A549 (cell line): Measurements from ENCODE around the gene DRAXIN. TPM values are rescaled to one million over a fixed set of nuclear protein-coding genes. Genes with fewer than 3 reads are reported as not detected.

ENCODE experiments used
- ATAC-seq, 2 experiments: fragments of 200-7000 bp in 1 of 2; fragments of >200 bp in 1 of 2; cut with Nextera tagmentation in 1 of 2; cut with Tn5 transposase in 1 of 2; 3 replicates each; pipeline versions ENCODE4 v1.8.0 to v1.9.1; 2018 to 2020; ENCODE audit warnings: mild to moderate bottlenecking in 1 of 2, moderate library complexity in 1 of 2
- CTCF ChIA-PET: fragments of 300-600 bp; sonication (Branson Sonifier 250); formaldehyde crosslinking; extraction: SDS; loops from one replicate; lab custom pipeline; 2021; ENCODE audit warnings: antibody characterized with exemption, inconsistent platforms; lab: Yijun Ruan, JAX
- POLR2A ChIA-PET: fragments of 350-600 bp; formaldehyde crosslinking; extraction: SDS; loops from one replicate; lab custom pipeline; 2021; ENCODE audit warnings: antibody characterized with exemption, inconsistent platforms; lab: Yijun Ruan, JAX
- DNase-seq, 2 experiments: peaks; one replicate each; pipeline versions ENCODE4 v3.0.0 to v3.0.0-alpha.2; 2011 to 2016; ENCODE audit warnings: low read depth in 1 of 2, low spot score in 1 of 2
- FAIRE-seq: peaks from 2 replicates; lab custom pipeline; 2011; peaks lifted over from hg19 to GRCh38; lab: Jason Lieb, UNC
- H3K27ac ChIP-seq, 2 experiments: fragments of >200 bp; sonication (Bioruptor Twin); formaldehyde crosslinking; 3 replicates each; pipeline ENCODE4 v1.5.1; 2016 to 2017
- H3K4me1 ChIP-seq: fragments of >200 bp; sonication (Bioruptor Twin); formaldehyde crosslinking; 3 replicates; pipeline ENCODE4 v1.6.1; 2016
- H3K4me2 ChIP-seq: fragments of >200 bp; sonication (Bioruptor Twin); formaldehyde crosslinking; 3 replicates; pipeline ENCODE4 v1.6.1; 2016
- H3K4me3 ChIP-seq: fragments of >200 bp; sonication (Bioruptor Twin); formaldehyde crosslinking; 3 replicates; pipeline ENCODE4 v1.5.1; 2016
- H3K9me3 ChIP-seq: fragments of >200 bp; sonication (Bioruptor Twin); formaldehyde crosslinking; 3 replicates; pipeline ENCODE4 v1.6.1; 2016
- CBX2 ChIP-seq: fragments of 200-600 bp; sonication (generic); IDR thresholded peaks from 2 replicates; pipeline ENCODE4 v1.6.1; 2016; ENCODE audit warnings: low read depth, mild to moderate bottlenecking, borderline replicate concordance
- CBX8 ChIP-seq: fragments of 200-600 bp; sonication (generic); IDR thresholded peaks from 2 replicates; pipeline ENCODE4 v1.6.1; 2016
- EP300 ChIP-seq, 2 experiments: fragments of >200 bp; sonication (Bioruptor Twin); formaldehyde crosslinking; IDR thresholded peaks; 2 replicates in 1 of 2; 3 replicates in 1 of 2; pipeline ENCODE4 v1.6.1; 2016 to 2017
- ESRRA ChIP-seq: fragments of 150-350 bp; IDR thresholded peaks from 2 replicates; pipeline ENCODE4 v1.6.1; 2014; ENCODE audit warnings: mild to moderate bottlenecking, low read length, borderline replicate concordance
- FOSB ChIP-seq: fragments of 250-450 bp; sonication (Bioruptor Pico); IDR thresholded peaks from 2 replicates; pipeline ENCODE4 v1.5.0; 2020; ENCODE audit warnings: mild to moderate bottlenecking, moderate library complexity
- FOSL2 ChIP-seq, 2 experiments: fragments of 450-650 bp in 1 of 2; fragments of >200 bp in 1 of 2; sonication (Bioruptor Twin) in 1 of 2; formaldehyde crosslinking; IDR thresholded peaks; 2 replicates each; pipeline versions ENCODE4 v1.5.0 to v1.6.1; 2016 to 2020; ENCODE audit warnings: mild to moderate bottlenecking in 1 of 2, moderate library complexity in 1 of 2
- FOXS1 ChIP-seq: fragments of 250-450 bp; sonication (Bioruptor Pico); IDR thresholded peaks from 2 replicates; pipeline ENCODE4 v1.5.0; 2020; ENCODE audit warnings: mild to moderate bottlenecking, moderate library complexity
- GATA3 ChIP-seq: IDR thresholded peaks from 2 replicates; pipeline ENCODE4 v1.6.1; 2012; ENCODE audit warnings: borderline replicate concordance
- HEYL ChIP-seq: fragments of 250-450 bp; sonication (Bioruptor Pico); IDR thresholded peaks from 2 replicates; pipeline ENCODE4 v1.8.0; 2021; ENCODE audit warnings: mild to moderate bottlenecking, moderate library complexity
- HOXB5 ChIP-seq: fragments of 250-450 bp; sonication (Bioruptor Pico); IDR thresholded peaks from 2 replicates; pipeline ENCODE4 v1.5.0; 2020; ENCODE audit warnings: mild to moderate bottlenecking, moderate library complexity
- JUN ChIP-seq, 2 experiments: fragments of >200 bp; sonication (Bioruptor Twin); formaldehyde crosslinking; IDR thresholded peaks; 2 replicates in 1 of 2; 3 replicates in 1 of 2; pipeline ENCODE4 v1.6.1; 2016 to 2017
- JUNB ChIP-seq: fragments of >200 bp; sonication (Bioruptor Twin); formaldehyde crosslinking; IDR thresholded peaks from 2 replicates; pipeline ENCODE4 v1.6.1; 2016
- KDM1A ChIP-seq: fragments of 200-600 bp; sonication (generic); IDR thresholded peaks from 2 replicates; pipeline ENCODE4 v1.6.1; 2016; ENCODE audit warnings: low read depth, mild to moderate bottlenecking
- MAFK ChIP-seq: fragments of 450-650 bp; IDR thresholded peaks from 2 replicates; pipeline ENCODE4 v1.6.1; 2014; ENCODE audit not compliant: partially characterized antibody
- NPAS2 ChIP-seq: fragments of 250-450 bp; sonication (Bioruptor Pico); IDR thresholded peaks from 2 replicates; pipeline ENCODE4 v1.8.0; 2022; ENCODE audit warnings: mild to moderate bottlenecking, moderate library complexity, borderline replicate concordance
- PHF8 ChIP-seq: fragments of 200-600 bp; sonication (generic); IDR thresholded peaks from 2 replicates; pipeline ENCODE4 v1.6.1; 2016; ENCODE audit warnings: low read depth, mild to moderate bottlenecking, antibody characterized with exemption, moderate library complexity, borderline replicate concordance
- POLR2A ChIP-seq: IDR thresholded peaks from 2 replicates; pipeline ENCODE4 v1.6.1; 2012; ENCODE audit warnings: mild to moderate bottlenecking, low read length
- RAD21 ChIP-seq, 2 experiments: fragments of >200 bp in 1 of 2; sonication (Bioruptor Twin) in 1 of 2; formaldehyde crosslinking in 1 of 2; IDR thresholded peaks in 1 of 2; conservative IDR thresholded peaks in 1 of 2; 2 replicates in 1 of 2; 3 replicates in 1 of 2; pipeline ENCODE4 v1.6.1; 2012 to 2018; ENCODE audit warnings: inconsistent platforms in 1 of 2
- RARB ChIP-seq: fragments of 250-450 bp; sonication (Bioruptor Pico); IDR thresholded peaks from 2 replicates; pipeline ENCODE4 v1.8.0; 2021; ENCODE audit warnings: mild to moderate bottlenecking, moderate library complexity
- RNF2 ChIP-seq: fragments of 200-600 bp; sonication (generic); IDR thresholded peaks from 2 replicates; pipeline ENCODE4 v1.6.1; 2016; ENCODE audit warnings: low read depth, mild to moderate bottlenecking, antibody characterized with exemption, moderate library complexity, borderline replicate concordance
- TFCP2L1 ChIP-seq: fragments of 250-450 bp; sonication (Bioruptor Pico); IDR thresholded peaks from 2 replicates; pipeline ENCODE4 v1.5.0; 2021; ENCODE audit warnings: mild to moderate bottlenecking
- ZC3H11A ChIP-seq: fragments of 450-650 bp; IDR thresholded peaks from 2 replicates; pipeline ENCODE4 v1.6.1; 2014; ENCODE audit warnings: antibody characterized with exemption, mild to moderate bottlenecking
- ZFP36 ChIP-seq: fragments of 450-650 bp; IDR thresholded peaks from 2 replicates; pipeline ENCODE4 v1.6.1; 2014; ENCODE audit warnings: borderline replicate concordance; ENCODE audit not compliant: partially characterized antibody
- ZSCAN20 ChIP-seq: fragments of 250-450 bp; sonication (Bioruptor Pico); IDR thresholded peaks from 2 replicates; pipeline ENCODE4 v1.8.0; 2022; ENCODE audit warnings: mild to moderate bottlenecking, moderate library complexity
- WGBS: methylation state at CpG from one replicate; pipeline ENCODE4 v1.1.6; 2017; ENCODE audit errors: missing lambda C conversion rate; 5-methylcytosine and 5-hydroxymethylcytosine counted together
- polyA plus RNA-seq, 4 experiments: library from polyadenylated mRNA; depleted of rRNA in 3 of 4; stranded (reverse); fragments of >200 nt; fragmentation: RNase III in 1 of 4; extraction: RNeasy Plus Mini Kit Qiagen cat#74134 plus additional on column Dnase treatment in 1 of 4; gene quantifications; 2 replicates in 3 of 4; 3 replicates in 1 of 4; pipeline ENCODE4 v1.2.3, GENCODE V29; 2011 to 2017
- TF ChIP-seq, protein P1 (sequence below): fragments of 250-450 bp; sonication (Bioruptor Pico); IDR thresholded peaks from 2 replicates; pipeline ENCODE4 v1.5.0; 2020; ENCODE audit warnings: low read depth, mild to moderate bottlenecking, moderate library complexity
- TF ChIP-seq, protein P2 (sequence below): IDR thresholded peaks from 2 replicates; pipeline ENCODE4 v1.6.1; 2012

Gene DRAXIN
- polyA plus RNA-seq, 2 of the 4 experiments (the other 2 are of a cell fraction), result 0.03 TPM; not detected in 1

DNA sequence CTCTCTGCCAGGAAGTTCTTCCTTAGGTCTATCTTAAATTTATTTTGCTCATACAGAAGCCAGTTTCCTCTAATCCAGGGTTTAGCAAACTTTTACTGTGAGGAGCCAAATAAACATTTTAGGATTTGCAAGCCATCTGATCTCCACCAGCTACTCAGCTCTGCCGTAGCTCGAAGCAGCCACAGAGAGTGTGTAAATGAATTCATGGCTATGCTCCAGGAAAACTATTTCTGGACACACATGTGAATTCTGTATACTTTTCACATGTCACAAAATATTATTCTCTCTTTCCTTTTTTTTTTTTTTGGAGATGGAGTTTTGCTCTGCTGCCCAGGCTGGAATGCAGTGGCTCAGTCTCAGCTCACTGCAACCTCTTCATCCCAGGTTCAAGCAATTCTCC lies 31.0 kb downstream of the DRAXIN start (continued):
- no peak for TF ChIP-seq EP300 (IDR thresholded peaks at IDR 0.05)

DNA sequence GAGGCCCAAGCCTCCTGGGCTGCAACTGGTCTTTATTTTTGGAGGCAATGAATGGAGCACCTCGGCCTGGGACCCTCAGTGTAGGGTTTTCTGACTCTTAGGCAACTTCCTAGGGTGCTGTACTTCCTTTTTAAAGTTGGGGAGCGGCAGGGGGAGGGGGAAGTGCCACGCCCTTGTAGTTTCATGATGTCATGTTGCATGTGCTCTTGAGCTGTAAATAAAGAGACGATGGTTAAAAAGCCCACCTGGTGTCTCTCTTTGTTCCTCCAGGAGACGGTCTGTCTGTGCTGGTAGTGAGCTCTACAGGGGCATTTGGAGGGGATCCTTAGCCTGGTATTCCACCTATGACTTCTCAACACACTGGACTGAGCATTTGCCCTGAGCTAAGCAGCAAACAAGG lies 34.1 kb downstream of the DRAXIN start:
- CTCF ChIA-PET, result interaction anchor here (0.6 to 2.4 kb wide), 5 partner anchors 24 to 616 kb away, joined by 3 to 11 read pairs (median 3); partner anchors contain the start of gene FBXO6

DNA sequence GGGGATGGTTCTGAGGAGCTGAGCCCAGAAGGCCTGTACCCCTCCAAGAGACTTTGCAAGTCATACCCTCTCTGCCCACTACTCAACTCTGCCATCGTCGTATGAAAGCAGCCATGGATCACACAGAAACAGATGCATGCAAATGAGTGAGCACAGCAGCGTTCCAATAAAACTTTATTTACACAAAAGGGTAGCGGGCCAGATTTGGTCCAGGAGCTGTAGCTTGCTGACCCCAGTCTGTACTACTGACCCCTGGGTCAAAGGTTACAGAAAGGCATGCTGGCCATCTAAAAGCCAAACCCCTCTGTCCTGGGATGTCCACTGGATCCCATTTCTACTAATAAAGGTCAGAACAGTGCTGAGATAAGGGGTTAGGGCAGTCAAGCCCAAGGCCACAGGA lies 35.6 kb downstream of the DRAXIN start:
- FAIRE-seq (no peak), ATAC-seq (no peak), DNase-seq (no peak)
- Histone ChIP-seq H3K4me1 (no peaks in the 10 kb centered on the region), H3K9me3 (no peaks in the 10 kb centered on the region), H3K4me3 (no peak overlapping the region), H3K4me2 (no peak overlapping the region), H3K27ac (no peak overlapping the region)
- CTCF ChIA-PET, result interaction anchor here (1.0 to 2.4 kb wide), 2 partner anchors 9 to 77 kb away, joined by 3 to 11 read pairs; no protein-coding TSS in a partner anchor
- POLR2A ChIA-PET, result no interaction called here
- TF ChIP-seq ZC3H11A, result no peak
- TF ChIP-seq FOSL2 (IDR thresholded peaks at IDR 0.05), result no peak
- TF ChIP-seq FOSL2 (CRISPR knock-in tag; IDR thresholded peaks at IDR 0.05), result no peak
- TF ChIP-seq RARB, result no peak
- no peak for TF ChIP-seq JUNB
- TF ChIP-seq HOXB5 (CRISPR knock-in tag), result no peak
- TF ChIP-seq MAFK, result no peak
- TF ChIP-seq CBX2, result no peak
- TF ChIP-seq PHF8, result no peak
- no peak for TF ChIP-seq ZSCAN20 (CRISPR knock-in tag)
- no peak for TF ChIP-seq FOSB
- no peak for TF ChIP-seq TFCP2L1 (CRISPR knock-in tag)
- TF ChIP-seq ZFP36, result no peak
- TF ChIP-seq NPAS2 (CRISPR knock-in tag), result no peak
- TF ChIP-seq FOXS1 (CRISPR knock-in tag), result no peak
- no peak for TF ChIP-seq JUN (IDR thresholded peaks at IDR 0.05)
- TF ChIP-seq POLR2A, result no peak
- no peak for TF ChIP-seq GATA3
- TF ChIP-seq, protein P1, sequence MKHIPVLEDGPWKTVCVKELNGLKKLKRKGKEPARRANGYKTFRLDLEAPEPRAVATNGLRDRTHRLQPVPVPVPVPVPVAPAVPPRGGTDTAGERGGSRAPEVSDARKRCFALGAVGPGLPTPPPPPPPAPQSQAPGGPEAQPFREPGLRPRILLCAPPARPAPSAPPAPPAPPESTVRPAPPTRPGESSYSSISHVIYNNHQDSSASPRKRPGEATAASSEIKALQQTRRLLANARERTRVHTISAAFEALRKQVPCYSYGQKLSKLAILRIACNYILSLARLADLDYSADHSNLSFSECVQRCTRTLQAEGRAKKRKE (CRISPR knock-in tag), result no peak
- no peak for TF ChIP-seq CBX8
- TF ChIP-seq KDM1A, result no peak
- WGBS, result 85% methylated on average over 4 of the region's 4 CpGs

More for the DNA sequence above, 34.1 kb downstream of the DRAXIN start:
- Histone ChIP-seq H3K4me2 (no peak overlapping the region), H3K4me3 (no peak overlapping the region), H3K4me1 (no peaks in the 10 kb centered on the region), H3K9me3 (no peaks in the 10 kb centered on the region), H3K27ac (no peak overlapping the region)
- no peak for DNase-seq
- POLR2A ChIA-PET, result no interaction called here
- no peak for TF ChIP-seq GATA3
- TF ChIP-seq RAD21 (conservative IDR thresholded peaks at IDR 0.05 in 1 of 2, IDR thresholded peaks at IDR 0.05 in 1 of 2), result no peak
- no peak for TF ChIP-seq RNF2
- TF ChIP-seq CBX8, result no peak
- no peak for ATAC-seq
- 43% methylated on average over 5 of the region's 5 CpGs for WGBS
- FAIRE-seq, result no peak

DNA sequence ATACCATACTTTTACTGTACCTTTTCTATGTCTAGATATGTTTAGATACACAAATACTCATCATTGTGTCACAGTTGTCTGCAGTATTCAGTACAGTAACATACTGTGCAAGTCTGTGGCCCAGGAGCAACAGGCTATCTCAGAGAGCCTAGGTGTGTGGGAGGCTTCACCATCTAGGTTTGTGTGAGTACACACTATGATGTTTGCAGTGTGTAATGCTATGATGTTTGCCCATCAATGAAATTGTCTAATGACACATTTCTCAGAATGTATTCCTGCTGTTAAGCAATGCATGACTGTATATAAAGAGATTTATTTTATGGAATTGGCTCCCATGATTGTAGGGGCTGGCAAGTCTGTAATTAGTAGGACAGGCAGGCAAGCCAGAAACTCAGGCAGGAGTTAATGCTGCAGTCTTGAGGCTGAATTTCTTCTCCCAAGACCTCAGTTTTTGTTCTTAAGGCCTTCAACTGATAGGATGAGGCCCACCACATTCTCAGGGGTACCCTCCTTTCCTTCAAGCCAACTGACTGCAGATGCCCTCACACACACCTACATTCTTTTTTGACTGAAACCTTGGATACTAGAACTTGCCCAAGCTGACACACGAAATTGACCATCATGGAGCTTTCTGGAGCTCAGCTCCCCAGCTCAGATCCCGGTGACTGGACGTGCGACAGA lies 36.8 kb downstream of the DRAXIN start:
- 71% methylated on average over 2 of the region's 4 CpGs for WGBS
- Histone ChIP-seq H3K27ac (no peak overlapping the region), H3K4me1 (no peaks in the 10 kb centered on the region), H3K4me3 (no peak overlapping the region), H3K4me2 (no peak overlapping the region), H3K9me3 (no peaks in the 10 kb centered on the region)
- FAIRE-seq (no peak), DNase-seq (no peak), ATAC-seq (no peak)
- ChIA-PET CTCF (interaction anchor here (1.1 kb wide), 1 partner anchor 8 kb away, joined by 4 read pairs; no protein-coding TSS in a partner anchor), POLR2A (no interaction called here)
- TF ChIP-seq, protein P2, sequence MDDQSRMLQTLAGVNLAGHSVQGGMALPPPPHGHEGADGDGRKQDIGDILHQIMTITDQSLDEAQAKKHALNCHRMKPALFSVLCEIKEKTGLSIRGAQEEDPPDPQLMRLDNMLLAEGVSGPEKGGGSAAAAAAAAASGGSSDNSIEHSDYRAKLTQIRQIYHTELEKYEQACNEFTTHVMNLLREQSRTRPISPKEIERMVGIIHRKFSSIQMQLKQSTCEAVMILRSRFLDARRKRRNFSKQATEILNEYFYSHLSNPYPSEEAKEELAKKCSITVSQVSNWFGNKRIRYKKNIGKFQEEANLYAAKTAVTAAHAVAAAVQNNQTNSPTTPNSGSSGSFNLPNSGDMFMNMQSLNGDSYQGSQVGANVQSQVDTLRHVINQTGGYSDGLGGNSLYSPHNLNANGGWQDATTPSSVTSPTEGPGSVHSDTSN, result no peak
- no peak for TF ChIP-seq ESRRA
- no peak for TF ChIP-seq HEYL
